GM19099 (cell line): ENCODE measurements around the gene PANX3.

Experiments
- POLR2A ChIP-seq: IDR thresholded peaks from 3 replicates; pipeline ENCODE4 v1.6.1; 2011; ENCODE audit warnings: low read depth; ENCODE audit not compliant: insufficient read length; ENCODE audit errors: extremely low read depth

PANX3 gene

DNA sequence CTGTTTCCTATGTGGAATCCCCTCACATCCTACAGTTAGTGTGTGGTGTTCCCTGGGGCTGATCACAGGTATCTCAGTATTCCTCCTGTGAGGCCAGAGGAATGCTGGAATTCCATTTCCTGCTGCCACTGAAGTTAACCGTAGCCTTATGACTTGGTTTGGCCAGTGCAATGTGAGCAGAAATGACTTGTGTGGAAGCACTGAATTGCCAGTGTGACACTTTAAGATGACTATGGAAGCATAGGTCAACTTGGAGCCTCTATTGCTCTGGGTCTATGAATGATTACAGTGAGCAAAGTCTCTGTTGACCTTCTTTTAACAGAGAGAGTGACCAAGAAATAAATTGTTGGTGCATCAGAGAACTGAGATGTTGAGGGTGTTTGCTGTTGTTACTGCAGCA is 28.0 kb downstream of the PANX3 start:
- no peak for TF ChIP-seq POLR2A

DNA sequence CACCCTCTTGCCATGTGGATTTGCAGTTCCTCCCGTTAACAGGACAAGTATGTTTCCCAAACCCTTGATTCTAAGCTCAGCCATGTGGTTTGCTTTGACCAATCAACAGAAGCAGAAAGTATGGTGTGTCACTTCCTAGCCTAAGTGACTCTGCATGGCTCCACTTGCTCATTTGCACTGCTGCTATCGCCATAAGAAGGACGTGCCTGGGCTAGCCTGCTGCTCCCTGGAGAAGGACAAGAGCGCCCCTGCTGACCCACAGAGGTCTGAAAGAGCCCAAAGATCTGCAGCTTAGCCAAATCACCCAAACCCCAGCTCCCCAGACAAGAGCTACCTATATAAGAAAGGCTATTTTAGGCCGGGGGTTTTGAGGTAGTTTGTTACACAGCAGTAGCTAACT is 29.4 kb downstream of the PANX3 start:
- TF ChIP-seq POLR2A, result no peak

DNA sequence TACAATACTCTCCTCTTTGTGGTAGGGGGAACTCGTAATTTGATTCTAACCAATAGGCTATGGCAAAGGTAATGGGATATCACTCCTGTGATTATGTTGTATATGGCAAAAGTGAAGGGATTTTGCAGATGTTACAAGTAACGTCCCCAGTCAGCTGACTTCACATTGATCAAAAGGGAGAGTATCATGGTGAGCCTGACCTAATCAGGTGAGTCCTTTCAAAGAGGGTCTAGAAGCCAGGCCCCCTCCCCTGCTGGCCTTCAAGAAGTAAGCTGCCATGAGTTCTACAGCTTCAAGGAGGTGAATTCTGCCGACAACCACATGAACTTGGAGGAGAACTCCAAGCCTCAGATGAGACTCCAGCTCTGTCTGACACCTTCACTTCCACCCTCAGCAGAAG is 31.4 kb downstream of the PANX3 start:
- no peak for TF ChIP-seq POLR2A

DNA sequence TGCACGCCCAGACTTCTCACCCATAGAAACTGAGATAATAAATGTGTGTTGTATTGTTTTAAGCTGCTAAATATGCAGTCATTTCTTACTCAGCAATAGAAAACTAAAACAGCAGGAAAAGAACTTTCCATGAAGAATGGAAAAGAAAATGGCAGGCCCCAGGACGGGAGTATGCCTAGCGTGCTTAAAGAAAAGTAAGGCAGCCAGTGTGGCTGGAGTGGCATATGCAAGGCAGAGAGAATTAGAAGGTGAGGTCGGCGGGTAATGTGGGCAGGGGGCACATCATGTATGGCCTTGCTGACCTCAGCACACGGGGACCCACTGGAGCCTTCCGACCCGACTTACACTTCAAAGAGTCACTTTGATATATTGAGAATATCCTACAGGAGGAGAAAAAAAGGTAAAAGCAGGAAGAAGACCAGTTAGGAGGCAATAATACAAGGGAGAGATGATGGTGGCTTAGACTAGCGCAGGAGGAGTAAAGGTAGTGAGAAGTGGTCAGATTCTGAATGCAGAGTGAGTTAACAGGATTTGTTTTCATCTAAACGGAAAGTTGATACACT is 31.9 kb downstream of the PANX3 start:
- no peak for TF ChIP-seq POLR2A

DNA sequence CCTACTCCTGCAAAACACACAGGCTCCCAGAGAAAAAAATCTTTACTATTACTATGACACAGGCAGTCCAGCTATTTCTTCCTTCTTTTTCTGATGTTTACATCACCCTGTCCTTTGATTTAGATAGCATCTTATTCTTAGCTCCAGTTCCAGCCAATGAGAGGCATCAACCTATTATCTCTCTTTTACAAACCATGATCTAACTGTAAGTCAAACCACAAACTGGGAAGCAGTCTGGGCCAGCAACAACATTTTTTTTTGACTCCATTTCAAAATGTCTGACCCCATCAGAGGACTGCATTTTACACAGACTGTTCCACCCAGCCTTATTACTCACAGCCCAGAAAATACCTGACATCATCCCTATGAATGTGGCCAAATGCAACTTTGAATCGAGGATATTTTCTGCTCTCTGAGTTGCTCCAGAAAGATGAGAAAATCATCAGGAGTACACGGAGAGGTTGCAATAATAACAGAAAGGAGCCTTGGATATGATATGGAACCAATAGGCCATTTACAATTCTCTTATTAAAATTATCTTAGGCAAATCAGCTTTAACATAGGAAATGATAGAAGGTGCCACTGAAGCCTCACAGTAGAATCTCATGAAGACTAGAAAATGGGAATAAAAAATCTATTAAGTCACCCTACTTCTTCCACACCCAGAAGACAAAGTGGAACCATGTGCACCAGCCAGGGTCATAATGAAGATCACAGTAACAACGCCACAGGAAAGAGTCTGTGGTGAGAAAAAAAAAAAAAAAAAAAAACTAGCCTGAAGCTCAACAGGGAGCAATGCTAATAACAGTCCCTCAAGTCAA is 32.6 kb downstream of the PANX3 start:
- no peak for TF ChIP-seq POLR2A

DNA sequence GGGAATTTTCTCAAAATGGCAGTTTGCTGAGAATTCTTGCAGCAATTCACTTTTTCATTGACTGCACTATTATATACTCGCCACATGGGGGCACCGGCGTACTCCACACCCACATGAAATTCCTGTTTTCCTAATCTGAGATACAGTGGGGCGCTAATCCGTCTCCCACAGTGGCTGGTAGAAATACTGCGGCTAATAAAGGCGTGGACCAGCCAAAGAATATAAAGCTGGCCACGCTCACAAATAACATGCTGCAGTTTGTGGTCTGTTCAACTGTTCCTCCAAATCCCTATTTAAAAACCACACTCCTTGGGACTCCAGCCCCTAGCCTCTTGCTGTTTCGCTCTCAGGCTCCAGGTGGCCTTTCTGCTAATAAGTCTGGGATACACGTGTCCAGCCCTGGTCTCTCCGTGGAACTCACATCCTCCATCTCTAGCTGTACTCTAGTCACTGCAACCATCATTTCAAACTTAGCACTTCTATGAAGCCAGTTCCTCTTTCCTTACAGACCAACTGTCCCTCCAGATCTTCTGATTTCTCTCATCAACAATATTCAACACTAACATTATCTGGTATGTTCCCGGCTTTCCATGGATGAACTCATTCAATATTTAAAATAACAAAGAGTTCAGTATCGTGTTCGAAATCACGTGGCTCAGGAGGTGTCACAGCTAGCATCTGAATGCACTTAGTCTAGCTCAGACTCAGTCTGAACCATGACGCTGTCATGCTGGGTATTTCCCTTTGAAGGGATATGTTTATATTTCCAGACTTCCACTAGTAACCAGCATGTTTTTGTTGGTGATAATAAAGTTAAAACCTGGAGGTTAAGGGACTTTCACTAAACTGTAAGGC is 33.4 kb downstream of the PANX3 start:
- TF ChIP-seq POLR2A, result no peak

DNA sequence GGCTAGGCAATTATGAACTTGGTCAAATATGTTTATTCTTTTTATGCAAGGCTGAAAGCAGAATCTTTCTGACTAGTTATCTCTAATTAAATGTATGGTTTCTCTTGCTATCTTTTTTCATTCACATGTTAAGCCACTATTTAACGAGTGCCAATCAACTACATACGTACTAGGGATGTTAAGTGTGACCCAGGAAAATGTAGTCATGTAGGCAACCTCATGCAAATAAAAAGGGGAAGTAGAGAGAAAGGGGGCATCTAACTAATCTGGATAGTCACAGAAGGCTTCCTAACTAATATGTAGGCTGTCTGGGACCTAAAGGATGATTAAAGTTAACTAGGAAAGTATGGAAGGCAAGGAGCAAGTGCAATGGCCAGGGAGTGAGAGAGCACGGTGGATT is 34.9 kb downstream of the PANX3 start:
- no peak for TF ChIP-seq POLR2A

GRCh38 chr11:124648610-124649009 is 37.4 kb downstream of the PANX3 start:
- TF ChIP-seq POLR2A, result no peak

DNA sequence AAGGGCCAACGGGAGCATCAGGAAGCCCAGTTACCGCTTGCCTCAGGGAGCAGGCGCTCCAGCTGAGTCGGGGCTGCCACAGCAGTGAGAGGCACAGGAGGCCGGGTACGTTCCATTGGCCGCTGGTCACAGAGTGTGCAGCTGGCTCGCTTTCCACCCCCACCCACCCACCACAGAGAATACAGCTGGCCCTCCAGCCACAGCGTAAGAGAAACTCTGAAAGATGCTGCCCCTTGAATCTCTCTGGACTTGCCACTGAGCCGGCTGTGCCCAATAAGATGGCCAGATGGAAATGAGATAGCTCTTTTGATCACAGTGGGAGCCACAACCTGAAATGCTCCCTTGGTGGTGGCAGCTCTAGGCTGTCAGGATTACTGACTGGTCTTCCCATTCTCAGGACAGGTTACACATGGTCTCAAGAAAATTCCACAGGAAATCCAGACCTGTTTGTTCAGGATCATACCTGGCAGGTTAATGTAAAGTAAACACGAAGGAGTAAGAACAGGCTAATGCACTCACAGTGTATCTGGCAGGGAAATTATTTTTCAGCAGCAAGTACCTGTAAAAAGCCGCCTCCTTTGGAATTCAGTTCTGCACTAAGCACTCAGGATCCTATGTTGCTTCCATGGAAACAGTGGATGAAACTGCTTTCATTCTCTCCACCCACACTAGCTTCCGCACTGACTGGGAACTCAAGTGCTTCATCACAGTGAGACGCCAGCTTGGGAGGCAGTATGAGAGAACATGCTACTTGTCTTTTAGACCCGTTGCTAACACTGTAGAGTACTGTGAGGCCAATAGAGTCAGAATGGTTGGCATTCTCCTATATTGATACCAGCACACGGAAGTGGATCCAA is 45.8 kb downstream of the PANX3 start:
- TF ChIP-seq POLR2A, result no peak

DNA sequence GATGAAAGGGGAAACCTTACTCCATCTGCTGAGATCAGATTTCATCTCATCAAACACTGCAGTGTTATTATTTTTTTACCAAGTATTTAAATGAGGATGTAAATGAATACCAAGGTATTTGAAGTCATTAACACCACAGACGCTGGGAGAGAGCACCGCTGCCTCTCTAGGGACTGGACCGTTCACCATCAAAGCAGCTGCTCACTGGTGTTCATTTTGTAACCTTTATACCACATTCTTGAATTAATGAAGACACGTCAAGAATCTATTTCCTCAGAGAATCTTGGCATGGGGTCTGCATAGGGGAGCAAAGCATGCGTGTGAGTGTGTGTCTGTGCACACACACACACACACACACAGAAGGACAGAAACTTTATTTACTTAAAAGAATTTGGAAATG is 46.7 kb downstream of the PANX3 start:
- no peak for TF ChIP-seq POLR2A

GRCh38 chr11:124658501-124658900 is 47.3 kb downstream of the PANX3 start:
- no peak for TF ChIP-seq POLR2A

DNA sequence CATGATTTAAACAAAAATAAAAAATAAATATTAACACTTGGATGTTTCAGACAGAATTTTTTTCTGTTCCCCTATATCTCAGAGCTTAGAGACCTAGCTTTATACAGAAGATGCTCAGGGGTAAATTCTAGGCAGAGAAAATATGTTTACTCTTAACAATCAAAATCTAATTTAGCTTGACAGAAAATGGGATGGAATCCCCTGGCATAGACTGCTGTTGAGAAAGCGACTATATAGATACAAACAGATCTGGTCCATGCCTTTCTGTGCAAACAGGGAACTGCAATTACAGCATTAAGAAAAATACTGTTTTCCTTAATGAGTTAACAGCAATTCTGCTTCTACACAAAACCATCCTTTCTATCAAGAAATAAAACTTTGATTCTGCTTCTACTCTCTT is 47.8 kb downstream of the PANX3 start:
- TF ChIP-seq POLR2A, result no peak

DNA sequence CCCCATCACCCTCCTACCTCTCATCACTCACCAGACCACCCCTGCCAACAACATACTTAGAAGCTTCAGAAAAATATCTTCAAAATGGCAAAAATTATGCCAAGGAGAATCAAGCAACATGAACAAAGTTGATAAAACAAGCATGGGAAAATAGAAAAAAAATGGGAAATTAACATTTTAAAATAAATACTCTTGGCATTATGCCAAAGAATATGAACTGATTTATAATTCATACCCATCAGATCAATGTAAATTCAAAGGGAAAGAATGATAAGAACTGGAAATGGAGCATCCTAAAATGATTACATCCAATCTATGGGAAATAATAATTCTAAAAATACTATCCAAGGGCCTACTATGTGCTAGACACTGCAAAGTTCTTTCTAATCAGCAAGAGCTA is 50.3 kb downstream of the PANX3 start:
- no peak for TF ChIP-seq POLR2A

- TF ChIP-seq POLR2A, result no peak
These were observed 50.9 kb downstream of the PANX3 start for GRCh38 chr11:124662106-124662505.

- TF ChIP-seq POLR2A, result no peak
These were observed 52.6 kb downstream of the PANX3 start for GRCh38 chr11:124663861-124664260.
